HCT116 (cell line): ENCODE results near the gene FRAT2. TPM values are rescaled to one million over a fixed set of nuclear protein-coding genes. Genes with fewer than 3 reads are reported as not detected.
"Not testable (repeated sequence)": the region's sequence is repeated elsewhere in the genome, so short reads cannot be mapped to it uniquely, and the experiment has no call there.

Experiments
- ATAC-seq: fragments of 200-7000 bp; cut with Tn5 transposase; 2 replicates; pipeline ENCODE4 v1.9.1; 2020; ENCODE audit warnings: mild to moderate bottlenecking, moderate library complexity
- BruUV-seq: library from RNA; stranded (reverse); fragments of 400-500 nt; replicated peaks from 2 replicates; lab custom pipeline; 2021; lab: Mats Ljungman, UMichigan
- CTCF ChIA-PET: fragments of 300-600 bp; sonication (Branson Sonifier 250); formaldehyde crosslinking; loops from one replicate; lab custom pipeline; 2021; ENCODE audit warnings: antibody characterized with exemption; lab: Charles Lee
- POLR2A ChIA-PET: fragments of 300-600, 350-600 bp; sonication (Branson Sonifier 250); formaldehyde crosslinking; loops from one replicate; lab custom pipeline; 2021; ENCODE audit warnings: antibody characterized with exemption; lab: Charles Lee
- RAD21 ChIA-PET, 2 experiments: fragments of 300-600 bp; sonication (Branson Sonifier 250); formaldehyde crosslinking; loops; one replicate each; lab custom pipeline; 2023; ENCODE audit warnings: low total read pairs in 2 of 2; ENCODE audit not compliant: uncharacterized antibody in 2 of 2, unreplicated experiment in 2 of 2, low non-redundant PET in 1 of 2; lab: Charles Lee
- DNase-seq: peaks from one replicate; pipeline ENCODE4 v3.0.0-alpha.2; 2010; ENCODE audit warnings: low read depth, low spot score
- H2AFZ ChIP-seq: fragments of 200-600 bp; shearing (Covaris generic), sonication (generic); 2 replicates; pipeline ENCODE4 v1.6.1; 2017; ENCODE audit warnings: low read depth, mixed run types, mixed read lengths, antibody characterized with exemption, low read length; ENCODE audit not compliant: poor library complexity, severe bottlenecking
- H3K27ac ChIP-seq: 2 replicates; pipeline ENCODE4 v1.5.1; 2012; ENCODE audit warnings: low read depth, low read length
- H3K27me3 ChIP-seq: fragments of 200-600 bp; sonication (generic); 2 replicates; pipeline ENCODE4 v1.6.1; 2016; ENCODE audit warnings: mixed run types, low read length, mixed read lengths; ENCODE audit not compliant: insufficient read depth
- H3K36me3 ChIP-seq, 2 experiments: fragments of 200-500 bp in 1 of 2; fragments of 200-600 bp in 1 of 2; sonication (Bioruptor generic) in 1 of 2; sonication (generic) in 1 of 2; 2 replicates each; pipeline versions ENCODE4 v1.5.1 to v1.6.1; 2014 to 2016; ENCODE audit warnings: low read length in 2 of 2, inconsistent platforms in 1 of 2, mixed read lengths in 1 of 2, mixed run types in 1 of 2; ENCODE audit not compliant: insufficient read depth in 2 of 2, control insufficient read depth in 1 of 2
- H3K4me1 ChIP-seq, 2 experiments: fragments of 200-600 bp in 1 of 2; sonication (generic) in 1 of 2; 2 replicates each; pipeline versions ENCODE4 v1.5.1 to v1.6.1; 2012 to 2017; ENCODE audit warnings: low read length in 2 of 2, inconsistent platforms in 1 of 2, mild to moderate bottlenecking in 1 of 2, mixed read lengths in 1 of 2, mixed run types in 1 of 2, moderate library complexity in 1 of 2; ENCODE audit not compliant: insufficient read depth in 2 of 2, control insufficient read depth in 1 of 2
- H3K4me2 ChIP-seq: fragments of 200-600 bp; sonication (generic); 2 replicates; pipeline ENCODE4 v1.6.1; 2017; ENCODE audit warnings: mixed run types, low read length, mixed read lengths
- H3K4me3 ChIP-seq, 2 experiments: fragments of 200-600 bp in 1 of 2; sonication (generic) in 1 of 2; replicated peaks in 1 of 2; 2 replicates each; pipeline ENCODE4 v1.5.1; 2011 to 2016; ENCODE audit warnings: low read length in 2 of 2, control low read depth in 1 of 2, low read depth in 1 of 2, mild to moderate bottlenecking in 1 of 2, mixed read lengths in 1 of 2, mixed run types in 1 of 2
- H3K79me2 ChIP-seq: fragments of 200-600 bp; sonication (generic); 2 replicates; pipeline ENCODE4 v1.6.1; 2017; ENCODE audit warnings: mild to moderate bottlenecking, mixed run types, low read length, moderate library complexity, mixed read lengths; ENCODE audit not compliant: insufficient read depth
- H3K9ac ChIP-seq: fragments of 200-600 bp; sonication (generic); 2 replicates; pipeline ENCODE4 v1.6.1; 2016; ENCODE audit warnings: low read length, mixed read lengths
- H3K9me2 ChIP-seq: fragments of 200-600 bp; sonication (generic), shearing (Covaris generic); 2 replicates; pipeline ENCODE4 v1.6.1; 2017; ENCODE audit warnings: mixed run types, mild to moderate bottlenecking, moderate library complexity; ENCODE audit not compliant: insufficient read depth
- H3K9me3 ChIP-seq, 2 experiments: fragments of 200-500 bp in 1 of 2; fragments of 200-600 bp in 1 of 2; sonication (Bioruptor generic) in 1 of 2; sonication (generic) in 1 of 2; 2 replicates each; pipeline ENCODE4 v1.6.1; 2014 to 2017; ENCODE audit warnings: low read length in 2 of 2, mixed read lengths in 2 of 2, inconsistent platforms in 1 of 2, low read depth in 1 of 2, mild to moderate bottlenecking in 1 of 2, mixed run types in 1 of 2, moderate library complexity in 1 of 2; ENCODE audit not compliant: control insufficient read depth in 1 of 2, insufficient read depth in 1 of 2
- H4K20me1 ChIP-seq: fragments of 200-600 bp; sonication (generic), shearing (Covaris generic); 2 replicates; pipeline ENCODE4 v1.6.1; 2017; ENCODE audit warnings: mixed run types, mild to moderate bottlenecking, moderate library complexity; ENCODE audit not compliant: insufficient read depth
- CBX3 ChIP-seq: IDR thresholded peaks from 2 replicates; pipeline ENCODE4 v1.6.1; 2012; ENCODE audit warnings: low read depth
- ELF1 ChIP-seq: IDR thresholded peaks from 2 replicates; pipeline ENCODE4 v1.6.1; 2012; ENCODE audit warnings: low read depth, borderline replicate concordance
- EZH2 ChIP-seq: fragments of 200-600 bp; sonication (generic); IDR thresholded peaks from 2 replicates; pipeline ENCODE4 v1.6.1; 2017; ENCODE audit warnings: antibody characterized with exemption, mixed run types
- JUND ChIP-seq: IDR thresholded peaks from 2 replicates; pipeline ENCODE4 v1.6.1; 2012
- MAX ChIP-seq: IDR thresholded peaks from 2 replicates; pipeline ENCODE4 v1.6.1; 2012
- ZBTB33 ChIP-seq: IDR thresholded peaks from 2 replicates; pipeline ENCODE4 v1.6.1; 2011; ENCODE audit warnings: mild to moderate bottlenecking, low read length, moderate library complexity; ENCODE audit not compliant: insufficient replicate concordance; ENCODE audit errors: extremely low read depth
- intact Hi-C: fragments of 100-400 bp; cut with micrococcal nuclease; formaldehyde crosslinking; loops from 2 replicates; pipeline ENCODE4 v1.10.0; 2022
- total RNA-seq: library from RNA; stranded (reverse); gene quantifications from one replicate; pipeline ENCODE4 v1.2.1, GENCODE V29; 2021; ENCODE audit not compliant: unreplicated experiment

Gene FRAT2
- total RNA-seq, 1 experiment from 2014 or later = 10.7 TPM

GRCh38 chr10:97349752-97350513 is 15.4 kb upstream of the FRAT2 start (continued):
- no peak for TF ChIP-seq ZBTB33

- no peak overlapping the region for H3K4me2 ChIP-seq
- no peak overlapping the region for H2AFZ ChIP-seq
- H3K9ac ChIP-seq = no peak overlapping the region
- no peaks in the 10 kb centered on the region for H3K79me2 ChIP-seq
- H4K20me1 ChIP-seq = no peaks in the 10 kb centered on the region
- no peaks in the 10 kb centered on the region for H3K27me3 ChIP-seq
- H3K27ac ChIP-seq = no peak overlapping the region
- POLR2A ChIA-PET = no interaction called here
- BruUV-seq = no TSS peak
- CTCF ChIA-PET = no interaction called here
- intact Hi-C loops = no loop called here
- RAD21 ChIA-PET = no interaction called here
- H3K4me3 ChIP-seq = no peak overlapping the region
- TF ChIP-seq ELF1 = no peak
- TF ChIP-seq JUND = no peak
- no peak for TF ChIP-seq MAX
- no peak for TF ChIP-seq CBX3
- TF ChIP-seq EZH2 = no peak
- H3K36me3 ChIP-seq = peaks cover 0 to 7% of the 10 kb centered on the region in 2 experiments; a peak in 1 of 4 replicates
- no peaks in the 10 kb centered on the region for H3K9me3 ChIP-seq
- no peaks in the 10 kb centered on the region for H3K9me2 ChIP-seq
- ATAC-seq = no peak
- H3K4me1 ChIP-seq = peaks cover 0 to 11% of the 10 kb centered on the region in 2 experiments; a peak in 2 of 4 replicates
- no peak for DNase-seq
Observed at GRCh38 chr10:97347317-97347716, 12.8 kb upstream of the FRAT2 start.

- BruUV-seq, intact Hi-C loops: not testable (repeated sequence)
Observed at GRCh38 chr10:97343664-97344063, 9.1 kb upstream of the FRAT2 start.

More at GRCh38 chr10:97343664-97344063, 9.1 kb upstream of the FRAT2 start:
- DNase-seq, H3K27ac ChIP-seq, H3K27me3 ChIP-seq, H3K9ac ChIP-seq, H3K79me2 ChIP-seq, CTCF ChIA-PET, H4K20me1 ChIP-seq, H3K4me3 ChIP-seq, ATAC-seq, H2AFZ ChIP-seq, H3K9me2 ChIP-seq, H3K4me2 ChIP-seq, H3K9me3 ChIP-seq, H3K36me3 ChIP-seq, POLR2A ChIA-PET: not testable (repeated sequence)
- H3K4me1 ChIP-seq = peaks cover 0 to 12% of the 10 kb centered on the region in 2 experiments; a peak in 2 of 4 replicates
- RAD21 ChIA-PET = interaction anchor here in 1 of 2 experiments (1.1 kb wide), 1 partner anchor 65 kb away, joined by 3 read pairs; no protein-coding TSS in a partner anchor
